Cardiac muscle cell (in vitro differentiated cells and primary cell): Measurements from ENCODE around the gene SIRT3. TPM values are rescaled to one million over a fixed set of nuclear protein-coding genes. Genes with fewer than 3 reads are reported as not detected.
"Not testable (repeated sequence)": the region's sequence is repeated elsewhere in the genome, so short reads cannot be mapped to it uniquely, and the experiment has no call there.

ENCODE experiments used
- DNase-seq, 2 donors: peaks; one replicate each; pipeline versions ENCODE4 v3.0.0 to v3.0.0-alpha.2; 2010 to 2017; ENCODE audit warnings: low read depth in 1 of 2, low spot score in 1 of 2
- H3K27ac ChIP-seq: fragments of 200-600 bp; sonication (generic); 2 replicates; pipeline ENCODE4 v1.5.1; 2016
- H3K27me3 ChIP-seq: fragments of 200-600 bp; sonication (generic); 2 replicates; pipeline ENCODE4 v1.6.0; 2016; ENCODE audit warnings: control low read depth
- H3K36me3 ChIP-seq: fragments of 200-600 bp; sonication (generic); 2 replicates; pipeline ENCODE4 v1.5.1; 2016; ENCODE audit warnings: control low read depth
- H3K4me1 ChIP-seq: fragments of 200-600 bp; sonication (generic); 2 replicates; pipeline ENCODE4 v1.8.1; 2017; ENCODE audit warnings: low read depth, mild to moderate bottlenecking, mixed run types
- H3K4me3 ChIP-seq: fragments of 200-600 bp; sonication (generic); 2 replicates; pipeline ENCODE4 v1.5.1; 2016; ENCODE audit warnings: mild to moderate bottlenecking
- H3K9me3 ChIP-seq: fragments of 200-600 bp; sonication (generic); 2 replicates; pipeline ENCODE4 v1.5.1; 2017; ENCODE audit warnings: low read depth, mild to moderate bottlenecking, control low read depth
- CTCF ChIP-seq: IDR thresholded peaks from 2 replicates; pipeline ENCODE4 v1.5.1; 2012; ENCODE audit warnings: low read depth, mild to moderate bottlenecking, low read length
- polyA plus RNA-seq: library from polyadenylated mRNA; unstranded; fragments of >200 nt; fragmentation: Nextera tagmentation; extraction: Ambion mirVana; gene quantifications from 2 replicates; pipeline ENCODE4 v1.2.1, GENCODE V29; 2016
- total RNA-seq: library from RNA; depleted of rRNA; stranded (reverse); fragments of >200 nt; gene quantifications from 2 replicates; pipeline ENCODE4 v1.2.3, GENCODE V29; 2016

The SIRT3 gene
- total and polyA plus RNA-seq, 2 experiments from 2014 or later: 46.1 to 53.6 TPM

- H3K9me3 ChIP-seq: no peaks in the 10 kb centered on the region
- DNase-seq: no peak
- no peak for TF ChIP-seq CTCF
- no peaks in the 10 kb centered on the region for H3K36me3 ChIP-seq
- peaks cover 9% of the 10 kb centered on the region for H3K27me3 ChIP-seq
- H3K4me3 ChIP-seq: no peak overlapping the region
- H3K4me1 ChIP-seq: no peaks in the 10 kb centered on the region
- no peak overlapping the region for H3K27ac ChIP-seq
These were observed 36.2 kb upstream of the SIRT3 start for GRCh38 chr11:272195-272930.

GRCh38 chr11:271319-271715, 35.2 kb upstream of the SIRT3 start:
- DNase-seq: no peak
- peaks cover 6% of the 10 kb centered on the region for H3K27me3 ChIP-seq
- no peak overlapping the region for H3K27ac ChIP-seq
- H3K36me3 ChIP-seq: no peaks in the 10 kb centered on the region
- H3K4me1 ChIP-seq: no peaks in the 10 kb centered on the region
- H3K4me3 ChIP-seq: no peak overlapping the region
- H3K9me3 ChIP-seq: no peaks in the 10 kb centered on the region
- TF ChIP-seq CTCF: no peak

- H3K27ac ChIP-seq: no peak overlapping the region
- no peaks in the 10 kb centered on the region for H3K4me1 ChIP-seq
- peaks cover 5% of the 10 kb centered on the region for H3K27me3 ChIP-seq
- no peak for TF ChIP-seq CTCF
- no peaks in the 10 kb centered on the region for H3K36me3 ChIP-seq
- DNase-seq: no peak
- H3K9me3 ChIP-seq: no peaks in the 10 kb centered on the region
- no peak overlapping the region for H3K4me3 ChIP-seq
These were observed 34.5 kb upstream of the SIRT3 start for GRCh38 chr11:270451-271318.

- Histone ChIP-seq H3K27ac (no peak overlapping the region), H3K36me3 (no peaks in the 10 kb centered on the region), H3K4me1 (no peaks in the 10 kb centered on the region), H3K4me3 (no peak overlapping the region), H3K9me3 (no peaks in the 10 kb centered on the region), H3K27me3 (peaks cover 5% of the 10 kb centered on the region)
- TF ChIP-seq CTCF: no peak
- DNase-seq: no peak
These were observed 33.2 kb upstream of the SIRT3 start for GRCh38 chr11:269146-269890.

- not testable (repeated sequence) for H3K4me3 ChIP-seq, H3K36me3 ChIP-seq, H3K9me3 ChIP-seq, H3K27me3 ChIP-seq, H3K27ac ChIP-seq, H3K4me1 ChIP-seq
- peak in 1 of 2 donors; percentile 47 for DNase-seq
These were observed 32.6 kb upstream of the SIRT3 start for GRCh38 chr11:268716-269145.
